Measurements from ENCODE around the gene NCBP1.
A peak's percentile ranks its signal among the peaks of the same experiment; 100 is the strongest.
"Not testable (repeated sequence)": the region's sequence is repeated elsewhere in the genome, so short reads cannot be mapped to it uniquely, and the experiment has no call there.

Gene NCBP1

DNA sequence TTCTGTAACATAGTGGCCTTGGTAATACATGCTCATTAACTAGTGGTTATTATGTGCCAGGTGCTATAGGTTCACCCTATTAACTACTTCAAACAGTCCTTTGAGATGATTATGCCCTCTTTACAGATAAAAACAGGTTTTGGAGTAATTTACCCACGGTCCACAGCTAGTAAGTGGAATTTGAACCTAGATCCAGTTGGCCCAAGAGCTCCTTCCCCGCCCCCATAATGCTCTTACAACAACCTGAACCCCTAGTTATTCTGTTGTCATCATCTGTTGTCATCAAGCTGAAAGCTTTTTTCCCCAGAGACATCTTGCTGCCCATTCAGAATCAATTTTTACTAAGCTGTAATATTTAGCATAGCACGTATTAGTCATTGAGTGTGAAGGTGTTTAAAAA, 40.3 kb downstream of the NCBP1 start:
- DNase-seq: no peak

DNA sequence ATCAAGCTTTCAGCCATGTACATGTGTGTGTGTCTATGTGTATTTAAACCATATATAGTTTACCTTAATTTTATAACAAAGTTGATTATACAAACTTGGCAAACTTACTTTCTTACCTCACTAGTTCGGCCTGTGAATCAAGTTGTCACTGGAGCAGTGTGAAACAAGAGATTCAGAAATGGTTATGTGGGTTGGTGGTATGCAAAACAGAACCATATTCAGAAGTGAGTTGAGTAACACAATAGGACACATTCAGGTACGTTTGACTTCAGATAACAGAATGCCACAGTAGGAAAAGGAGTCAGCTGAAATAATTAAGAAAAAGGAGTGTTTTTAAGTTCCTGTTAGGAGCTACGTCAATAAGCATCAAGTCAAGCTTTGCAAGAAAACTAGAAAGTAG, 42.0 kb downstream of the NCBP1 start:
- DNase-seq: no peak

DNA sequence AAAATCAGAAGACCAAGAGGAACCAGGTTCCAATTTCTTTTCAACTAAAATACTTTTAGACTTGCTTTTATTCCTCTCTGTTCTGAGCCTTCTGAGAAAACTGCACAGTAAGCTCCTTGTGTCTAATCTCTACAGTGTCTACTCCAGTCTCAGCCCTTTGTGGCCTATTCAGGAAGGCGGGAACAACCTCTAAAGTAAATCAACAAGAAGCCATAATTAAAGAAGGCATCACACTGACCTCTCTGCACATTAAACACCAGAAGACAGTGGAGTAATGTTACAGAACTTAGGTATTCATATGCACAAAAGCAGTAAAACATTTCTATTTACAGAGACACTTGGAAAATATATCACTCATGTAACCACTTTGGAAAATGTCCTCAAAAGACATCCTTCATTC, 48.6 kb downstream of the NCBP1 start:
- DNase-seq: no peak

DNA sequence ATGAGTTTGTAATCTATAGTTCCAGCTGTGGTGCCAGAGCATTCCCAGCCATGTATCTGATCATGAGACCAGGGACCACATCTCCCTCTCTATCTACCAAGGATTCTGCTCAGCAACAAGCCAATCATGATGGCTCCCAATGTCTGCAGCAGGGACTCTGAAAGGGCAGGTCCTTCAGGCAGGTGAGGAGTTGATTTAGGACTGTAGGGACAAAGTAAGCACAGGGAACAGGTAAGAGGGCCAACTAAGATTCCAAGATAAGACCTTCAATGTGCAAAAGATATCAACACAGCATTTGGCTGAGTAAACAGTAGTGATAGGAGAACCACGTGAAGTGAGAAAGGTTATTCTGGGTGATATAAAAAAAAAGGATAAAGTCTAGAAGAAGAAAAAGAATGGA, 55.0 kb downstream of the NCBP1 start:
- DNase-seq: no peak

DNA sequence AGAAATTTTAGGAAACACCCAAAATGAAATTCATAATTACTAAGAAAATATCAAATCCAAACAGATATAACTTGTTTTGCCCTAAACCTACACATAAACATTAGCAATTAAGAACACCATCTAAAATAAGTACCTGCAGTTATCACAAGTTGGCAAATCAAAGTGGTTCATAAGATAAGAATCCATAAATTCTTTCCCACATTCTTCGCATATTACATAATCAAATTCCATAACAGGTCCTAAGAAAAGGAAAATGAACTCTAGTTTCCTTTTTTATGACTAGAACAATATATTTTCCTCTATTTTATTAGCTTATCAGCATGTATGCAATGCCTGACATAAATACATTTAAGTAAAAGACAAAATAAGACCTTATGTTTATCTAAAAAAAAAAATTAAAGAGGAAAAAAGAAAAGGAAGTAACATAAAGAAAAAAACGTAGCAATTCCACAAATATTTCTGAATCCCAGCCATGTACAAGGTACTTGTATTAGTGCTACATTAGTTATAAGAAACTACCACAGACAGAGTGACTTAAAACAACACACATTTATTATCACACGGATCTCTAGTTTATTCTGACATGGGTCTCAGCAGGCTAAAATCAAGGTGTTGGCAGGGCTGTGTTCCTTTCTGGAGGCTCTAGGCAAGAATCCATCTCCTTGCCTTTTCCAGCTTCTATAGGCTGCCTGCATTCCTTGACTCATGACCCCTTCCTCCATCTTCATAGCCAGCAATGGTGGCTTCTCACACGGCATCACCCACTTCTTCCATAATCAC, 56.0 kb downstream of the NCBP1 start:
- DNase-seq: no peak

DNA sequence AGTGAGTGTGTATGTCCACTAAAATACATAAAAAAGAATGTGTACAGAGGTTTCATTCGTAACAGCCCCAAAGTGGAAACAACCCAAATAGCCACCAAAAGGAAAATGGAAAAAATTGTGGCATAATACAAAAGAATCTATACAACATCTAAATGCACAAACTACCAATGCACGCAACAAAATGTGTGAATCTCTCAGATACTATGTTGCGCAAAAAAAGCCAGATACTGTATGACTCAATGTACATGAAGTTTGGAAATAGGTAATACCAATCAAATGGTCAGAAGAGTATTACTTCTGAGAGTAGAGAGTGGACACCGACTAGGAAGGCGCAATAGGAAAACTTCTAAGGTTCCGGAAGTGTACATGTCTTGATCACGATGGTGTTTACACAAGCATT, 61.1 kb downstream of the NCBP1 start:
- DNase-seq: no peak

DNA sequence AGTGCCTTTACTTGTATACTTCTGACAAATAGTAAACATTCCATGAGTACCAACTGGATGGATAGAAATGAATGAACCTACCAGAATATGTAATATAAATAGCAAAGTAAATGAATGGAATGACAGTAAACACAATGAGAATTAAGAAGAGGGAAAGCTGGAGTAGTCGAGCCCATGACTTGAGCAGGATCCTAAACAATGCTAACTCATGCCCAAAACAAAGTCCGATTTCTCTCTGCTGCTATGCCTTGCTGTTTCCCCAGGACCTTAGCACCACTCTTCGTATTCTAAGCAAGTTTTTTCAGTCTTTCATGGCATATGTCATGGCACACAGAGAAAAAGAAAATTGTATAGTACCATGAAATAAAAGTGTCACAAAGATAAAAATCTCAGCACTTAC, 61.8 kb downstream of the NCBP1 start:
- DNase-seq: no peak

DNA sequence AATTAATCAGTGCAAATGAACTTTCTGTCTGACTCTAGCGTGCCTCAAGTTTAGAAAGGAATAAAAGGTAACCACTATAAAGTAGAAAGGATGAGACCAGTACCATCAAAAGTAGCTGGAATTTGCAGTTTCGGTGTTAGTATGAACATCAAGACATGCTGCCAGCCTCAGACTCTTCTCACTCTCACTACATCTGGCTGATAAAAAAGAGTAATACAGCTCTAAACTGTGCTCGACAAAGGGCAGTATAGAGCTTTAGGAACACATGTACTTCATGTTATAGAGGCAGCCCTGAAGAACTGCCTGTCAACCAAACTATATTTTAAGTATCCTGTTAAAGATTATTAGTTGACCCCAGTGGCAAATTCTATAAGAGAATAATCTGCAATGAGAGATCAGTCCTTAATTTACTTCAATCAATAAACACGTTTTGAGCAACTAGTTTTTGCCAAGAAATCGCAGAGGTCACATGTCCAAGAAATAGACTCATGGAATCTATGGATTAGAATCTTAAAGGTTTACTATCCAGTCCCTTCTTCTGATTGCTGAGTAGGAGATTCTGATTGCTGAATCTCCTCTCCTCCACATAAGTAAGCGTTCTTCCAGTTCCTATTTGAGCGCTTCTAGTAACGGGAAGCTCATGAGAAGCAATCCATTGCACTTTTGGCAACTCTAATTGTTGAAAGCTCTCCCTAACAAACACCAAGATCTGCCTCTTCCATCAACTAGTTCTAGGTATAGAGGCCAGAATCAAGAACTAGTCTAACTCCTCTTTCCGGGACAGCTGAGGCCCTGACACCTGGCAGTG, 62.6 kb downstream of the NCBP1 start:
- no peak for DNase-seq

DNA sequence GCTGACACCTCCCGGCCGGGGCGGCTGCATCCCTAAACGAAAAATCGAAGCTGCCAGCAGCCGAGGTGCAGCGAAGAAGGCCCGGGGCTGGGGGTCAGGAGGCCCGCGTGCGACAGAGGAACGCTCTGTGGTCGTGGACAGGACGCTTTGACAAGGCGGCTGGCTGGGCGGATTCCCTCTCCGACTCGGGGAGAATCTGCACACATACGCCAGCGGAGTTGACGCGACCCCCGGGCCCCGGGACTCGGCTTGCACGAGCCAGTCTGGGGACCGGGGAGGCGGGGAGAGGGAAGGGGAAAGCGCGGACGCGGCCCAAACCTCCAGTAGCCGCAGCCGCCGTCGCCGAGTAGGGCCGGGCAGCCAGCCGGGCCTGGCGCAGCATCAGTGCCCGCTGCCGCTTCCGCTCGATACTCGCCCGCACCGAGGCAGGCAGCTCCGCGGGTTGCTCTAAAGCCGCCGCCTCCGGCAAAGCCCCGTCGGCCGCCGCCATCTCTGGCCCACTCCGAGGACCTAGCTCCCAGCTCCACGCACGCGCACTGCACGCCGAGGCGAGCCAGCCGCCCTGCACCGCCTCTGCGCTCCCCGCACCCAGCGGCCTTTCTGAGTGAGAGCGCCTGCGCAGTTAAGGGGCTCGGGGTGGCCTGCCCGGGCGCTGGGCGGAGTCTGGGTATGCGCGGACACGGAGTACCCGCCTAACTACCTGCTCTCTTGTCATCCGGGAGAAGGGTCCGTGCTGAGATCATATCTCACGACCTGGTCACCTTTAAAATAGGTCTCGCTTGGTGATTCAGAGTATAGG, 63.4 kb downstream of the NCBP1 start, which contains the start of gene XPA:
TSS of gene XPA (minus strand) at position 538 of the 799 bp plus-strand sequence. CDS start at position 490, 48 bp downstream.
- peak; percentile 92 for DNase-seq

DNA sequence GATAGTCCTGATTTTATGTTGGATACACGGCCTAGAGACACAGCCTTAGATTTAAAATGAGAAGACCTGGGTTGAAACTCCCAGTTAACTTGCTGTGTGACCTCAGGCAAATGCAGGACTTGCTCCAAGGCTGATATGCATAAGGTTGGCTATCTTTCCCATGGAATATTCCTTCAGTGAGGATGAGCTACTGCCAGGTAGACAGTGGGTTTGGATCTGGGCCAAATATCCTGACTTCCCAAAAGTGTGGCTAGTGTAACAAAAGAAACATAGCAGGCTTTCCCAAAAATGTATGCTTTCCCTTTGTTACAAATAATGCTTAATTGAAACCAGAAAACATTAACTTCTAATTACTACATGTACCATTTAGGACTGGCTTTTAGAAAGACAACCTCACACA, 64.2 kb downstream of the NCBP1 start:
- no peak for DNase-seq

DNA sequence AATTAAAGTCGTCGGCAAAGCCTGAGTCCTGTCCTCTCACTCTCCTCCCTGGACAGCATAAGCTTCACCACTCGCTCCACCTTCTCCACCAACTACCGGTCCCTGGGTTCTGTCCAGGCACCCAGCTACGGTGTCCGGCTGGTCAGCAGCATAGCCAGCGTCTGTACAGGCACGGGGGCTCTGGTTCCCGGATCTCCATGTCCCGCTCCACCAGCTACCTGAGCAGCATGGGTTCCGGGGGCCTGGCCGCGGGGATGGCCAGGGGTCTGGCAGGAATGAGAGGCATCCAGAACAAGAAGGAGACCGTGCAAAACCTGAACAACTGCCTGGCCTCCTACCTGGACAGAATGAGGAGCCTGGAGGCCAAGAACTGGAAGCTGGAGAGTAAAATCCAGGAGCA, 65.2 kb downstream of the NCBP1 start:
- DNase-seq: no peak

DNA sequence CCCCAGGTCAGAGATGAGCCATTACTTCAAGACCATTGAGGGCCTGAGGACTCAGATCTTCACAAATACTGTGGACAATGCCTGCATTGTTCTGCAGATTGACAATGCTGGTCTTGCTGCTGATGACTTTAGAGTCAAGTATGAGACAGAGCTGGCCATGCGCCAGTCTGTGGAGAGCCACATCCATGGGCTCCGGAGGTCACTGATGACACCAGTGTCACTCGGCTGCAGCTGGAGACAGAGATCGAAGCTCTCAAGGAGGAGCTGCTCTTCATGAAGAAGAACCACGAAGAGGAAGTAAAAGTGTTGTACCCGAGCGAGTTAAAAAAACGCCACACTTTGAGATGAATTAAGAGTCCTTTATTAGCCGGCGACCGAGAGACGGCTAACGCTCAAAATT, 65.7 kb downstream of the NCBP1 start:
- DNase-seq: not testable (repeated sequence)

DNA sequence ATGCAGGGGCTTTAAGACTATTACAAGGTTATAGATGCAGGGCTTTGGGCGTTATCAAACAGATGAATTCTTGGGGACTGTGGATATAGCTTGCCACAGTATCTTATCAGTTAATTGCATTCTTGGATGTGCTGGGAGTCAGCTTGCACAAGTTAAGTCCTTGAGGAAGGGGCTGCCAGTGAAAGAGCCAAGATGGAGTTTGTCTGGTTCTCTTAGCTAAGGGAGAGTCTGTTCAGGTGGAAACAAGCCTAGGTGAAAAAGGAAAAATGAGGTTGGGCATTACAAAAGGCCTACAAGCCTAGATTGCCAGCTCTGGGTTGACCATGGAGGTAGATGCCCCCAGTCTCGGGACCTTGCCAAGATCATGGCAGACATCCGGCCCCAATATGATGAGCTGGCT, 66.2 kb downstream of the NCBP1 start:
- not testable (repeated sequence) for DNase-seq

DNA sequence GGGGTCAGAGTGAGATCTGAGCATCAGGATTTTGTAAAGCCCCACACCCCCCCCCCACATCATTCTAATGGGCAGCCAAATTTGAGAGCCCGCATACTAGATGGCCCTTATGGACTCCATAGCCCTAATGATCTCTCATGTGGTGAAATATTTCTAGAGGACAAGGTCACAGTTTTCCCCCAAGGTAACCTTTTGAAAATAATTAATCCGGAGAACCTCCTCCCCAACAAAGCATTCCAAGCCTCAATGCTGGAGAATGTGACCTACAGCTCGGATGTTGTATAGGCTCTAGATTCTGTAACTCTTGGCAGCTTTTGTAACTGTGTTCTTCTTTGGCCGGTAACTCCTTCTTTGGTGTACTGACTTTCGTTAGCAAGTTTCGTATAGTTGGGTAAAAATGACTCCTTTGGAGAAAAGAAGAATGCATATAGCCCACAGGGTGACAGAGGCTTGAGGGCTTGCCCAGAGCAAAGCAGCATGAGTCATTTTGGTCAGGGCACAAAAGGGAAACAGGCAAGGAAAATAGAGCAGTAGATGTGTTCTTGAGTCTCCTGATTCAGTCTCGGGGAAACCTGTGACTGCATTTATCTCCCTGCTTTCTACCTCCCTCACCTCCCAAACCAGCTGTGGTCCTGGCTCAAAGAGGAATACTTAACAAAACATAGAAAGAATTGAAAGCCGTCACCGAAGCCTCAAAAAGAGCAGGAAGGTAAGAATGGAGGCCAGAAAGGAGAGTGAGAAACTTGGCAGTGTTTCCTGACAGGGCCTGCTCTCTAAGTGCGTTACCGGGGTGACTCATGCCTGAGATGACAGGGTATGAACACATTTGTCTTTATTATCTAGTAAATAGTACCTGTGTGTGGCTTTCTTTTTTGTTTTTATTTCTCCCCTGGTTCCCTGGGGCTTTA, 70.1 kb downstream of the NCBP1 start:
- no peak for DNase-seq

DNA sequence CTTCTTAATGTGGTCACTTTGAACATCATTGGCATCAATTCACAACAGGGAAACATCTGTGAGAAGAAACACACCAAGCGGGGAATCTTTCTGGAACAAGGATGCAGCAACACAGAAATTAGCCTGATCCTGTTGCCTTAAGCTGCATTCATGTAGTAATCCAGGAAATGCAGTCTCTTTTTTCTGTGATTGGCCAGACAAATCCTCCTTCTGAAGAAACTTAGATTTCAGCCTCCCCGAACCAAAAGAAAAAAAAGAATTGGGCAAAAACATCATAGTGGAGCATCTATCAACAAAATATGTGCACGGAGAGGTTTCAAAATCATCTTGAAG, 70.7 kb downstream of the NCBP1 start:
- DNase-seq: no peak

DNA sequence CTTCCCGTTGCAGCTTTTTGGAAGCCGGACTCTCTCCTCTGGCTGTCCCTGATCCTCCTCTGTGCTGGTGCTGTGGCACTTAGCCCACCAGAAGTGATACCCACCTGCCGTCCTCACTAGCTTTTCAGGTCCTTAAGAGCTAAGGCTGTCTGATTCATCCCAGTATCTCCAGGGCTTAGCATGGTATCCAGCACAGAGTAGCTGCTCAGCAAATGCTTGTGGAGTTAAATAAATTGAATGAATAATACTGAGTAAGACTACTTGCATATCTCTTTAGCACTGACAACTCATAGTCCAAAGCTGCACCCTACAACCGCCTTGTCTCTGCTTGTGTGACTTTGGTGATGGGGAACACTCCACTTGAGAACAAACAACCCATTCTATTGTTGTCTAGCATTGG, 71.2 kb downstream of the NCBP1 start:
- DNase-seq: no peak

DNA sequence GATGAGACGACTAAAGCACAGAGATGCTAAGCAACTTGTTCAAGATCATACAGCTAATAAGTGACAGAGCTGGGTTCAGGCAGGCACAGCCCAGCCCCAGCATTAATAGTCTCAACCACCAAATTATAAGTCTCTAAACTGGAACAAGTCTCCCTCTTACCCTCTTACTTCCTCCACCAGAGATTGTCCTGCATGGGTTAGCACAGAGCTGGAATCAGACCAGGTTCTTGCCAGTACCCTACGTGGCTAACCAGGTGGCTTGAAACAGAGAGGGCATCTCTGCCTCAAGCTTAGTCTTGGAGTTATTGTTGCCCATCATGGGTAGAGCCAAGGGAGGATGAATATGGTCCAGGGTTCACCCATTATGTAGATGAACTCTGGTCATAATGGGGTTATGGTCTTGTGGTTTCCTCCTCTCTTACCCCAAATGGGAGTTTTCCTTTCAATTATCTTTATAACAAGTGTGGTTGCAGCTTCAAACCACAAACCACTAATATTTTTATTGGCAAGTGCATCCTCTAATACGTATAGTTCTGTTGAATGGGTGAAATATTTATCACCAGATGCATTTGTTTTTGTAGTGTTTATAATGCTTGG, 71.8 kb downstream of the NCBP1 start:
- DNase-seq: no peak

DNA sequence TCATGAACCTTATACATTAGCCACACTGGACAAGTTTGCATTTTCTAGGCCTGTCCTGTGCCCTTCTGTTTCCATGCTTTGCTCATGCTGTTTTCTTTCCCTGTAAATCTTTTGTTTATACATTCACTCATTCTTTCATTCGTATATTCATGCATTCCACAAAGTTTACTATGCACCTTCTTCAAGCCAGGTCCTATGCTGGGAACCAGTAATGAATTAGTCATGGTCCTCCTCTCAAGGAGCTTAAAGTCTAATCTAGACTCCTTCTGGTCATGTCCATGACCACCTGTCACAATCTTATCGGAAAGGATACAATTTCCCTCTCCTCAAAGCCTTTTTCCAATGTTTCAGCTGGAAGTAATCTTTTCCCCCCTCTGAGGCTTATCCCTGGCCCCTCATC, 72.6 kb downstream of the NCBP1 start:
- DNase-seq: no peak

DNA sequence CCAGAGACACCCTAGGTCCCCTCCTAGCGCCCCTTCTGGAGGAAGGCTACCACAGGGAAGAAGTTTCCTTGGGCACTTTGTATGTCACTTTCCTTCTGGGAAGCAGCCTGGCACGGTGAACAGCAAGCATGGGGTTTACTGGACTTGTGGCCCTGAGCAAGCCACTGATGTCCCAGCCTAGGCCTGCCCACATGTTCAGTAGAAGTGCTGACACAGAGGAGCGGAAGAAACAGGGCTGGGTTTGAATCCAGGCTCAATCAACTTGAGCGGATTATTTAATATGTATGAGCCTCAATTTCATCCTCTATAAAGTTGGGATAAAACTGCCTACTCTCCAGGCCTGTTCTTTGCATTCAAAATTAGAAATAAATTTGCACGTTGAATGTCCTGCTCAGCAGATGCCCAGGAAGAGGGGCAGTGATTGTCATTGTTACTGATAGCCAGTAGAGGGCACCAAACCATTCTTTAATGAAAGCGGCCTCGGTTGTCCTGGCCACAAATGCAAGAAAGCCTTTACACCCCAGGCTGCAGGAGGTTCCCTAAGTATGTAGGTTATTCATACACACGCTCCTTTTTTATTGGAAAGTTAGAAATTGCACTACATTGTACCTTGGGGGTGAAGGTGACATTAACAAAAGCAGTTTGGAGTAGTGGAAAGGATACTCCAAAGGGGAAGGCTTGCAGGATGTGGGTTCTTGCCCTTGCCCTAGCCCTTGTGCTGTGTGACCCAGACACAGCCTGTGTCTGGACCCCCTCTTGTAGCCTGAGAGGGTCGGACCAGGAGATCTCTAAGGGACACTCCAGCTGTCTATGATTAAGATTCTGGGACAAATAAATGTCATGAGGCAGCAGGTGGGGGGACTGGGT, 77.0 kb downstream of the NCBP1 start:
- DNase-seq: peak; percentile 18

DNA sequence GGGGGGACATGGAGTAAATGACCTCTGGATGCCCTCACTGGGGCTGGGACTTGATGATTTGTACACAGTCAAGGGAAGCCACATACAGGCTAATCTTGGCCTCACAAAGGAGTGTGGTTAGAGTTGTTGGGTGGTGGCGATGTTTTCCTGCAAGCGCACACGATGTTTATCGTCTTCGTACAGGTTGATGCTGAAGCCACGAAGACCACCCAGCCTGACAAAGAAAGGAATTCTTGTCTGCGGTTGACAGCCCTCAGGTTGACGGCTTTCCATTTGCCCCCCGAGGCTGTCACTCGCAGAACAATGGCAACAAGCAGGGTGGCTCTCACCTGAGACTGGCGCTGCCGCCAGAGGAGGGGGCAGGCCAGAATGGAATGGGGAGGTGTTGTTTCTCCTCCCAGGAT, 77.6 kb downstream of the NCBP1 start:
- no peak for DNase-seq

DNA sequence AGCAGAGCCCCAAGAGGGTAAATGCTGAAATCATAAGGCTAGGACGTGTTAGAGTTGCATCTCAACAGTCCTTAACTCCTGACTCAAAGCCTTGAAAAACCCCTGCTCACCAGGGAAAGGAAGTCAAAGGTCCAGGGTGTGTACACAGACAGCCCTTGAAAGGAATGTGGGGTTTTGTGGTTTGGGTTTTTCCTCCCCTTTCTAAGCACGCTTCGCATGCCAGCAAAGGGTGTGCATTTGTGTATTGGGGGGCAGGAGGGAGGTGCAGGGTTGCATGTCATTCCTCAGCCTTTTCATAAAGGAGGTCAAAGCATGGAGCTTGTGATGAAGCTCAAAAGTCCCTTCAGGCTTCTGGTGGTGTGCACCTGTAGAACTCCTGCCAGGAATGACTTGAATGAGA, 80.8 kb downstream of the NCBP1 start:
- DNase-seq: no peak

Data from effector CD8-positive, alpha-beta T cell (primary cell).